Measurements from ENCODE around the gene PSD4.

Gene PSD4

GRCh38 chr2:113220970-113221708 is 47.4 kb downstream of the PSD4 start:
- Mint-ChIP-seq H3K36me3 (ENCODE audit: low read depth) (no peaks in the 10 kb centered on the region), H3K27ac (no peak overlapping the region), H3K9me3 (no peaks in the 10 kb centered on the region)

GRCh38 chr2:113221846-113222245 is 48.1 kb downstream of the PSD4 start:
- H3K27me3 Mint-ChIP-seq = no peaks in the 10 kb centered on the region

More at GRCh38 chr2:113220970-113221708, 47.4 kb downstream of the PSD4 start:
- Mint-ChIP-seq H3K4me3 (no peak overlapping the region), H3K27me3 (no peaks in the 10 kb centered on the region), H3K4me1 (ENCODE audit: low read depth) (peaks cover 14% of the 10 kb centered on the region)
- no peak for DNase-seq

GRCh38 chr2:113223813-113224212 is 50.0 kb downstream of the PSD4 start:
- H3K4me1 Mint-ChIP-seq (ENCODE audit: low read depth) = no peaks in the 10 kb centered on the region
- no peaks in the 10 kb centered on the region for H3K27me3 Mint-ChIP-seq
- no peak overlapping the region for H3K4me3 Mint-ChIP-seq
- H3K36me3 Mint-ChIP-seq (ENCODE audit: low read depth) = no peaks in the 10 kb centered on the region
- H3K9me3 Mint-ChIP-seq = no peaks in the 10 kb centered on the region
- DNase-seq = no peak
- no peak overlapping the region for H3K27ac Mint-ChIP-seq

More at GRCh38 chr2:113221846-113222245, 48.1 kb downstream of the PSD4 start:
- Mint-ChIP-seq H3K4me3 (no peak overlapping the region), H3K27ac (no peak overlapping the region), H3K4me1 (ENCODE audit: low read depth) (peaks cover 14% of the 10 kb centered on the region), H3K9me3 (no peaks in the 10 kb centered on the region), H3K36me3 (ENCODE audit: low read depth) (no peaks in the 10 kb centered on the region)
- no peak for DNase-seq

- H3K27me3 Mint-ChIP-seq = no peaks in the 10 kb centered on the region
- DNase-seq = no peak
- no peaks in the 10 kb centered on the region for H3K36me3 Mint-ChIP-seq (ENCODE audit: low read depth)
- no peaks in the 10 kb centered on the region for H3K9me3 Mint-ChIP-seq
- no peak overlapping the region for H3K4me3 Mint-ChIP-seq
- no peaks in the 10 kb centered on the region for H3K4me1 Mint-ChIP-seq (ENCODE audit: low read depth)
- no peak overlapping the region for H3K27ac Mint-ChIP-seq
Observed at GRCh38 chr2:113224647-113225236, 51.0 kb downstream of the PSD4 start.

GRCh38 chr2:113225263-113226259 is 51.8 kb downstream of the PSD4 start:
- Mint-ChIP-seq H3K36me3 (ENCODE audit: low read depth) (no peaks in the 10 kb centered on the region), H3K9me3 (no peaks in the 10 kb centered on the region), H3K4me3 (no peak overlapping the region), H3K27me3 (no peaks in the 10 kb centered on the region), H3K4me1 (ENCODE audit: low read depth) (peaks cover 5% of the 10 kb centered on the region), H3K27ac (no peak overlapping the region)
- DNase-seq = no peak

- Mint-ChIP-seq H3K27me3 (no peaks in the 10 kb centered on the region), H3K36me3 (ENCODE audit: low read depth) (no peaks in the 10 kb centered on the region), H3K4me3 (no peak overlapping the region), H3K4me1 (ENCODE audit: low read depth) (peaks cover 13% of the 10 kb centered on the region), H3K9me3 (no peaks in the 10 kb centered on the region), H3K27ac (no peak overlapping the region)
- DNase-seq = no peak
Observed at GRCh38 chr2:113226462-113226861, 52.7 kb downstream of the PSD4 start.

GRCh38 chr2:113227290-113227689 is 53.5 kb downstream of the PSD4 start:
- Mint-ChIP-seq H3K4me3 (no peak overlapping the region), H3K9me3 (no peaks in the 10 kb centered on the region), H3K27ac (no peak overlapping the region), H3K4me1 (ENCODE audit: low read depth) (peaks cover 13% of the 10 kb centered on the region), H3K27me3 (no peaks in the 10 kb centered on the region), H3K36me3 (ENCODE audit: low read depth) (no peaks in the 10 kb centered on the region)
- no peak for DNase-seq

- no peak for DNase-seq
- no peaks in the 10 kb centered on the region for H3K9me3 Mint-ChIP-seq
- H3K4me1 Mint-ChIP-seq (ENCODE audit: low read depth) = peaks cover 13% of the 10 kb centered on the region
- H3K36me3 Mint-ChIP-seq (ENCODE audit: low read depth) = no peaks in the 10 kb centered on the region
- H3K4me3 Mint-ChIP-seq = no peak overlapping the region
- H3K27ac Mint-ChIP-seq = no peak overlapping the region
- no peaks in the 10 kb centered on the region for H3K27me3 Mint-ChIP-seq
Observed at GRCh38 chr2:113227698-113228097, 53.9 kb downstream of the PSD4 start.

- Mint-ChIP-seq H3K4me1 (ENCODE audit: low read depth) (peaks cover 13% of the 10 kb centered on the region), H3K9me3 (no peaks in the 10 kb centered on the region), H3K4me3 (no peak overlapping the region), H3K36me3 (ENCODE audit: low read depth) (no peaks in the 10 kb centered on the region), H3K27me3 (no peaks in the 10 kb centered on the region), H3K27ac (no peak overlapping the region)
- no peak for DNase-seq
Observed at GRCh38 chr2:113228351-113228750, 54.6 kb downstream of the PSD4 start.

- Mint-ChIP-seq H3K4me3 (no peak overlapping the region), H3K9me3 (no peaks in the 10 kb centered on the region), H3K27ac (no peak overlapping the region)
Observed at GRCh38 chr2:113228991-113229716, 55.4 kb downstream of the PSD4 start.

GRCh38 chr2:113229795-113230194 is 56.0 kb downstream of the PSD4 start:
- Mint-ChIP-seq H3K4me3 (no peak overlapping the region), H3K9me3 (no peaks in the 10 kb centered on the region), H3K27me3 (no peaks in the 10 kb centered on the region), H3K36me3 (ENCODE audit: low read depth) (no peaks in the 10 kb centered on the region), H3K4me1 (ENCODE audit: low read depth) (peaks cover 22% of the 10 kb centered on the region), H3K27ac (no peak overlapping the region)
- DNase-seq = no peak

More at GRCh38 chr2:113228991-113229716, 55.4 kb downstream of the PSD4 start:
- H3K36me3 Mint-ChIP-seq (ENCODE audit: low read depth) = no peaks in the 10 kb centered on the region
- no peak for DNase-seq
- H3K4me1 Mint-ChIP-seq (ENCODE audit: low read depth) = peaks cover 20% of the 10 kb centered on the region
- H3K27me3 Mint-ChIP-seq = no peaks in the 10 kb centered on the region

- no peaks in the 10 kb centered on the region for H3K9me3 Mint-ChIP-seq
- H3K4me3 Mint-ChIP-seq = no peak overlapping the region
- peaks cover 2% of the 10 kb centered on the region for H3K36me3 Mint-ChIP-seq (ENCODE audit: low read depth)
- H3K27ac Mint-ChIP-seq = peak overlapping the region; percentile 37
- no peaks in the 10 kb centered on the region for H3K27me3 Mint-ChIP-seq
- no peak for DNase-seq
- peaks cover 26% of the 10 kb centered on the region for H3K4me1 Mint-ChIP-seq (ENCODE audit: low read depth)
Observed at GRCh38 chr2:113230531-113230930, 56.8 kb downstream of the PSD4 start.

GRCh38 chr2:113231064-113231463 is 57.3 kb downstream of the PSD4 start:
- H3K4me3 Mint-ChIP-seq = no peak overlapping the region
- H3K9me3 Mint-ChIP-seq = no peaks in the 10 kb centered on the region
- H3K27me3 Mint-ChIP-seq = no peaks in the 10 kb centered on the region
- peaks cover 4% of the 10 kb centered on the region for H3K36me3 Mint-ChIP-seq (ENCODE audit: low read depth)
- DNase-seq = no peak
- peaks cover 26% of the 10 kb centered on the region for H3K4me1 Mint-ChIP-seq (ENCODE audit: low read depth)
- H3K27ac Mint-ChIP-seq = no peak overlapping the region

GRCh38 chr2:113232123-113232522 is 58.4 kb downstream of the PSD4 start:
- DNase-seq = no peak
- Mint-ChIP-seq H3K9me3 (no peaks in the 10 kb centered on the region), H3K27me3 (no peaks in the 10 kb centered on the region), H3K4me3 (no peak overlapping the region), H3K4me1 (ENCODE audit: low read depth) (peaks cover 34% of the 10 kb centered on the region), H3K36me3 (ENCODE audit: low read depth) (peaks cover 11% of the 10 kb centered on the region), H3K27ac (no peak overlapping the region)
